NT2/D1 (cell line): Measurements from ENCODE around the gene CAB39L.

Experiments used
- YY1 ChIP-seq: IDR thresholded peaks from 2 replicates; pipeline ENCODE4 v1.6.1; 2011; ENCODE audit not compliant: insufficient read length, insufficient read depth
- ZNF274 ChIP-seq: IDR thresholded peaks from 2 replicates; pipeline ENCODE4 v1.6.1; 2011; ENCODE audit warnings: mild to moderate bottlenecking, low read depth, low read length

- TF ChIP-seq ZNF274 (no peak), YY1 (no peak)
Observed at GRCh38 chr13:49399801-49400472, 43.9 kb downstream of the CAB39L start.
